ENCODE results near the gene TSHZ2. TPM values are rescaled to one million over a fixed set of nuclear protein-coding genes. Genes with fewer than 3 reads are reported as not detected.

Gene TSHZ2
- total and polyA plus RNA-seq, 4 donors, result 0.93 to 8.8 (median 3.8) TPM

GRCh38 chr20:53061192-53062108 lies 89.3 kb downstream of the TSHZ2 start:
- Histone ChIP-seq H3K9me3 (ENCODE audit: control insufficient read depth in 4 of 4, insufficient read depth in 3 of 4, low read length in 3 of 4) (no peaks in the 10 kb centered on the region), H3K27ac (ENCODE audit: low read depth in 1 of 2, low read length in 1 of 2) (no peak overlapping the region), H3K4me1 (ENCODE audit: control insufficient read depth in 5 of 5, insufficient read depth in 5 of 5, low read length in 5 of 5) (peaks cover 0 to 19% (median 0%) of the 10 kb centered on the region in 5 donors), H3K4me3 (no peak overlapping the region), H3K27me3 (ENCODE audit: control insufficient read depth in 3 of 3, insufficient read depth in 3 of 3, low read length in 2 of 3) (no peaks in the 10 kb centered on the region), H3K36me3 (ENCODE audit: control insufficient read depth in 4 of 4, insufficient read depth in 4 of 4, low read length in 4 of 4) (peaks cover 0 to under 1% (median 0%) of the 10 kb centered on the region in 4 donors), H3K9ac (ENCODE audit: insufficient read depth in 1 of 2, low read length in 2 of 2) (no peak overlapping the region)
- ATAC-seq (ENCODE audit: insufficient read depth, low FRiP score) (no peak), DNase-seq (no peak)
- no peak for TF ChIP-seq CTCF (IDR thresholded peaks at IDR 0.05; ENCODE audit: control extremely low read depth, extremely low read depth)
- 84 to 87% methylated on average over 2 of the region's 2 CpGs for WGBS, 2 donors

GRCh38 chr20:53064935-53065334 lies 92.8 kb downstream of the TSHZ2 start:
- ATAC-seq (ENCODE audit: insufficient read depth, low FRiP score) (no peak), DNase-seq (no peak)
- no peak overlapping the region for H3K9ac ChIP-seq (ENCODE audit: insufficient read depth in 1 of 2, low read length in 2 of 2)
- H3K9me3 ChIP-seq (ENCODE audit: control insufficient read depth in 4 of 4, insufficient read depth in 3 of 4, low read length in 3 of 4), result peaks cover 0 to 4% (median 2%) of the 10 kb centered on the region in 4 donors
- H3K4me3 ChIP-seq, result no peak overlapping the region
- TF ChIP-seq CTCF (IDR thresholded peaks at IDR 0.05; ENCODE audit: control extremely low read depth, extremely low read depth), result no peak
- H3K27me3 ChIP-seq (ENCODE audit: control insufficient read depth in 3 of 3, insufficient read depth in 3 of 3, low read length in 2 of 3), result no peaks in the 10 kb centered on the region
- no peak overlapping the region for H3K27ac ChIP-seq (ENCODE audit: low read depth in 1 of 2, low read length in 1 of 2)
- 86 to 90% methylated on average over 7 of the region's 7 CpGs for WGBS, 2 donors
- no peaks in the 10 kb centered on the region for H3K36me3 ChIP-seq (ENCODE audit: control insufficient read depth in 4 of 4, insufficient read depth in 4 of 4, low read length in 4 of 4)
- peaks cover 0 to 4% (median 0%) of the 10 kb centered on the region in 5 donors for H3K4me1 ChIP-seq (ENCODE audit: control insufficient read depth in 5 of 5, insufficient read depth in 5 of 5, low read length in 5 of 5)

- peaks cover 0 to 20% (median 5%) of the 10 kb centered on the region in 5 donors for H3K4me1 ChIP-seq (ENCODE audit: control insufficient read depth in 5 of 5, insufficient read depth in 5 of 5, low read length in 5 of 5)
- 88 to 93% methylated on average over 3 of the region's 3 CpGs for WGBS, 2 donors
- no peak for TF ChIP-seq CTCF (IDR thresholded peaks at IDR 0.05; ENCODE audit: control extremely low read depth, extremely low read depth)
- ATAC-seq (ENCODE audit: insufficient read depth, low FRiP score), result no peak
- no peak overlapping the region for H3K27ac ChIP-seq (ENCODE audit: low read depth in 1 of 2, low read length in 1 of 2)
- H3K36me3 ChIP-seq (ENCODE audit: control insufficient read depth in 4 of 4, insufficient read depth in 4 of 4, low read length in 4 of 4), result no peaks in the 10 kb centered on the region
- no peaks in the 10 kb centered on the region for H3K27me3 ChIP-seq (ENCODE audit: control insufficient read depth in 3 of 3, insufficient read depth in 3 of 3, low read length in 2 of 3)
- peaks cover 0 to 4% (median 2%) of the 10 kb centered on the region in 4 donors for H3K9me3 ChIP-seq (ENCODE audit: control insufficient read depth in 4 of 4, insufficient read depth in 3 of 4, low read length in 3 of 4)
- no peak overlapping the region for H3K9ac ChIP-seq (ENCODE audit: insufficient read depth in 1 of 2, low read length in 2 of 2)
- DNase-seq, result no peak
- H3K4me3 ChIP-seq, result no peak overlapping the region
Observed at GRCh38 chr20:53068241-53068640, 96.1 kb downstream of the TSHZ2 start.
